OCI-LY7 (cell line): ENCODE data around the gene ACP5.

Experiments
- EZH2phosphoT487 ChIP-seq: fragments of 200-600 bp; sonication (generic); IDR thresholded peaks from 2 replicates; pipeline ENCODE4 v1.6.1; 2018; ENCODE audit warnings: low read depth, borderline replicate concordance, mild to moderate bottlenecking, mixed run types, antibody characterized with exemption, low read length, moderate library complexity, mixed read lengths
- TF ChIP-seq, protein P1 (sequence below): fragments of 200-600 bp; sonication (generic); conservative IDR thresholded peaks from 2 replicates; pipeline ENCODE4 v1.5.1; 2014; ENCODE audit warnings: mild to moderate bottlenecking, antibody characterized with exemption, low read length, moderate library complexity, mixed read lengths

DNA sequence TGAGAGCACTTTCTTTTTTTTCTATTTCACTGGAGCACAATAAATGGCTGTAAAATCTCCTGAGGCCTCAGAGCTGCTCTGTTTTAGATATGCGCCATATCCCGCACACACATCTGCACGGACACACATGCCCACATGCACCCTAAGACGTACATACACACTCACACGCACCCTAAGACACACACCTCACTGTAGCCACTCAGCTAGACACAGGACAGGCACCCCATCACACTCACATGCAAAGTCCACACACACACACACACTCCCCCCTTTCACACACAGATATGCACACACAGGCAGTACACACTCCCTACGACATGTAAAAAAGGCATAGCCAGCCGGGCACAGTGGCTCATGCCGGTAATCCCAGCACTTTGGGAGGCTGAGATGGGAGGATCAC, 27.2 kb downstream of the ACP5 start:
- TF ChIP-seq, protein P1, sequence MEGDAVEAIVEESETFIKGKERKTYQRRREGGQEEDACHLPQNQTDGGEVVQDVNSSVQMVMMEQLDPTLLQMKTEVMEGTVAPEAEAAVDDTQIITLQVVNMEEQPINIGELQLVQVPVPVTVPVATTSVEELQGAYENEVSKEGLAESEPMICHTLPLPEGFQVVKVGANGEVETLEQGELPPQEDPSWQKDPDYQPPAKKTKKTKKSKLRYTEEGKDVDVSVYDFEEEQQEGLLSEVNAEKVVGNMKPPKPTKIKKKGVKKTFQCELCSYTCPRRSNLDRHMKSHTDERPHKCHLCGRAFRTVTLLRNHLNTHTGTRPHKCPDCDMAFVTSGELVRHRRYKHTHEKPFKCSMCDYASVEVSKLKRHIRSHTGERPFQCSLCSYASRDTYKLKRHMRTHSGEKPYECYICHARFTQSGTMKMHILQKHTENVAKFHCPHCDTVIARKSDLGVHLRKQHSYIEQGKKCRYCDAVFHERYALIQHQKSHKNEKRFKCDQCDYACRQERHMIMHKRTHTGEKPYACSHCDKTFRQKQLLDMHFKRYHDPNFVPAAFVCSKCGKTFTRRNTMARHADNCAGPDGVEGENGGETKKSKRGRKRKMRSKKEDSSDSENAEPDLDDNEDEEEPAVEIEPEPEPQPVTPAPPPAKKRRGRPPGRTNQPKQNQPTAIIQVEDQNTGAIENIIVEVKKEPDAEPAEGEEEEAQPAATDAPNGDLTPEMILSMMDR = no peak
- no peak for TF ChIP-seq EZH2phosphoT487
